H1 (cell line): Measurements from ENCODE around the gene PLCL1. TPM values are rescaled to one million over a fixed set of nuclear protein-coding genes. Genes with fewer than 3 reads are reported as not detected.

Experiments
- CTCF ChIA-PET: fragments of 300-600 bp; sonication (Branson Sonifier 250); formaldehyde crosslinking; loops from one replicate; lab custom pipeline; 2021; ENCODE audit not compliant: partially characterized antibody; lab: Charles Lee
- POLR2A ChIA-PET: fragments of 300-600 bp; sonication (Branson Sonifier 250); formaldehyde crosslinking; loops from one replicate; lab custom pipeline; 2021; ENCODE audit warnings: inconsistent platforms; ENCODE audit not compliant: partially characterized antibody; lab: Charles Lee
- DNase-seq, 2 experiments: peaks; one replicate each; pipeline versions ENCODE4 v3.0.0 to v3.0.0-alpha.2; 2010 to 2022; ENCODE audit warnings: low spot score in 2 of 2, low read depth in 1 of 2, mixed read lengths in 1 of 2
- FAIRE-seq: peaks from 2 replicates; lab custom pipeline; 2011; peaks lifted over from hg19 to GRCh38; lab: Jason Lieb, UNC
- H2AFZ ChIP-seq: 2 replicates; pipeline ENCODE4 v1.8.1; 2012; ENCODE audit warnings: low read length, inconsistent platforms
- H2AK5ac ChIP-seq: 2 replicates; pipeline ENCODE4 v1.6.1; 2013; ENCODE audit warnings: low read depth, low read length
- H2BK120ac ChIP-seq: replicated peaks from 2 replicates; pipeline ENCODE3; 2013; ENCODE audit warnings: low read depth, low read length, inconsistent platforms
- H2BK12ac ChIP-seq: 2 replicates; pipeline ENCODE4 v1.6.1; 2013; ENCODE audit warnings: low read depth, low read length
- H2BK15ac ChIP-seq: 2 replicates; pipeline ENCODE4 v1.6.1; 2013; ENCODE audit warnings: low read length
- H2BK20ac ChIP-seq: 2 replicates; pipeline ENCODE4 v1.6.1; 2013; ENCODE audit warnings: low read length
- H2BK5ac ChIP-seq: 2 replicates; pipeline ENCODE4 v1.6.1; 2013; ENCODE audit warnings: low read depth, low read length
- H3K14ac ChIP-seq: 2 replicates; pipeline ENCODE4 v1.6.1; 2013; ENCODE audit warnings: inconsistent platforms; ENCODE audit not compliant: insufficient read length
- H3K18ac ChIP-seq: 2 replicates; pipeline ENCODE4 v1.6.1; 2013; ENCODE audit warnings: low read length; ENCODE audit errors: extremely low read depth
- H3K23ac ChIP-seq: 2 replicates; pipeline ENCODE4 v1.6.1; 2013; ENCODE audit warnings: inconsistent platforms; ENCODE audit not compliant: insufficient read length
- H3K23me2 ChIP-seq: 2 replicates; pipeline ENCODE4 v1.6.1; 2013; ENCODE audit warnings: low read depth, low read length
- H3K27ac ChIP-seq: 2 replicates; pipeline ENCODE4 v1.6.1; 2011; ENCODE audit warnings: low read depth, low read length, inconsistent platforms
- H3K27me3 ChIP-seq, 4 experiments: replicated peaks in 1 of 4; 1 replicate in 1 of 4; 2 replicates in 3 of 4; pipeline versions ENCODE4 v1.6.1 to v1.8.1; 2011 to 2013; ENCODE audit warnings: low read length in 3 of 4, mild to moderate bottlenecking in 3 of 4, inconsistent platforms in 2 of 4, mixed read lengths in 2 of 4, moderate library complexity in 1 of 4; ENCODE audit not compliant: control insufficient read depth in 3 of 4, insufficient read depth in 3 of 4; ENCODE audit errors: extremely low read depth in 1 of 4
- H3K36me3 ChIP-seq, 4 experiments: 2 replicates each; pipeline versions ENCODE4 v1.6.1 to v1.8.1; 2011 to 2013; ENCODE audit warnings: mild to moderate bottlenecking in 4 of 4, low read length in 3 of 4, moderate library complexity in 2 of 4, control low read depth in 1 of 4, inconsistent platforms in 1 of 4; ENCODE audit not compliant: insufficient read depth in 4 of 4, control insufficient read depth in 2 of 4
- H3K4ac ChIP-seq: replicated peaks from 2 replicates; pipeline ENCODE3; 2013; ENCODE audit warnings: low read length, low read depth, mixed read lengths, inconsistent platforms; ENCODE audit not compliant: insufficient read length
- H3K4me1 ChIP-seq, 4 experiments: replicated peaks in 1 of 4; 1 replicate in 1 of 4; 2 replicates in 3 of 4; pipeline versions ENCODE4 v1.6.1 to v1.8.1; 2011 to 2013; ENCODE audit warnings: low read length in 3 of 4, inconsistent platforms in 2 of 4, mixed read lengths in 1 of 4; ENCODE audit not compliant: insufficient read depth in 4 of 4, control insufficient read depth in 3 of 4
- H3K4me2 ChIP-seq, 2 experiments: 2 replicates each; pipeline versions ENCODE4 v1.6.1 to v1.8.1; 2011 to 2013; ENCODE audit warnings: low read depth in 2 of 2, low read length in 2 of 2, control low read depth in 1 of 2, inconsistent platforms in 1 of 2, mild to moderate bottlenecking in 1 of 2; ENCODE audit not compliant: insufficient read depth in 1 of 2
- H3K4me3 ChIP-seq, 4 experiments: fragments of 200-600, 300-600 bp in 1 of 4; sonication (generic), shearing (Covaris generic), sonication (Bioruptor Twin) in 1 of 4; 2 replicates each; pipeline versions ENCODE4 v1.5.1 to v1.8.1; 2011 to 2016; ENCODE audit warnings: low read length in 4 of 4, low read depth in 3 of 4, control low read depth in 2 of 4, inconsistent platforms in 2 of 4, mild to moderate bottlenecking in 2 of 4, mixed read lengths in 1 of 4, moderate library complexity in 1 of 4; ENCODE audit not compliant: insufficient read depth in 2 of 4; ENCODE audit errors: extremely low read depth in 1 of 4
- H3K56ac ChIP-seq: replicated peaks from 2 replicates; pipeline ENCODE3; 2013; ENCODE audit warnings: low read depth, mild to moderate bottlenecking, mixed read lengths, low read length, inconsistent platforms; ENCODE audit not compliant: insufficient read length
- H3K79me1 ChIP-seq: 2 replicates; pipeline ENCODE4 v1.6.1; 2013; ENCODE audit warnings: low read depth, low read length, control low read depth
- H3K79me2 ChIP-seq, 2 experiments: 2 replicates each; pipeline versions ENCODE4 v1.6.1 to v1.8.1; 2012 to 2013; ENCODE audit warnings: low read length in 2 of 2, mild to moderate bottlenecking in 2 of 2, inconsistent platforms in 1 of 2; ENCODE audit not compliant: insufficient read depth in 2 of 2, control insufficient read depth in 1 of 2
- H3K9ac ChIP-seq, 4 experiments: replicated peaks in 1 of 4; 1 replicate in 1 of 4; 2 replicates in 3 of 4; pipeline versions ENCODE4 v1.6.1 to v1.8.1; 2011 to 2013; ENCODE audit warnings: low read depth in 3 of 4, low read length in 3 of 4, control low read depth in 2 of 4, mild to moderate bottlenecking in 2 of 4, moderate library complexity in 2 of 4, inconsistent platforms in 1 of 4; ENCODE audit errors: extremely low read depth in 1 of 4
- H3K9me3 ChIP-seq, 2 experiments: 2 replicates each; pipeline versions ENCODE4 v1.6.1 to v1.8.1; 2012 to 2013; ENCODE audit warnings: mild to moderate bottlenecking in 2 of 2, moderate library complexity in 2 of 2, control low read depth in 1 of 2, inconsistent platforms in 1 of 2, low read depth in 1 of 2, low read length in 1 of 2, mixed read lengths in 1 of 2; ENCODE audit not compliant: insufficient read depth in 2 of 2
- H4K20me1 ChIP-seq, 2 experiments: replicated peaks in 1 of 2; 2 replicates each; pipeline versions ENCODE3 to v1.8.1; 2011 to 2013; ENCODE audit warnings: inconsistent platforms in 2 of 2, low read length in 2 of 2, mild to moderate bottlenecking in 1 of 2; ENCODE audit not compliant: insufficient read depth in 2 of 2, control insufficient read depth in 1 of 2
- H4K5ac ChIP-seq: 2 replicates; pipeline ENCODE4 v1.6.1; 2013; ENCODE audit warnings: low read length, low read depth, mixed read lengths, inconsistent platforms; ENCODE audit not compliant: insufficient read length
- H4K8ac ChIP-seq: 2 replicates; pipeline ENCODE4 v1.8.0; 2013; ENCODE audit warnings: mild to moderate bottlenecking, moderate library complexity, low read length, inconsistent platforms; ENCODE audit not compliant: insufficient read depth; ENCODE audit errors: extremely low read depth
- H4K91ac ChIP-seq: replicated peaks from 2 replicates; pipeline ENCODE3; 2013; ENCODE audit warnings: low read length, mixed read lengths, inconsistent platforms; ENCODE audit not compliant: insufficient read length
- CEBPB ChIP-seq: IDR thresholded peaks from 2 replicates; pipeline ENCODE4 v1.6.1; 2012; ENCODE audit warnings: low read depth, low read length
- CHD1 ChIP-seq: IDR thresholded peaks from 2 replicates; pipeline ENCODE4 v1.6.1; 2012; ENCODE audit warnings: low read depth, low read length, improper control_type of control experiment
- CHD2 ChIP-seq: IDR thresholded peaks from 2 replicates; pipeline ENCODE4 v1.6.1; 2012; ENCODE audit warnings: low read length, improper control_type of control experiment
- GTF2F1 ChIP-seq: IDR thresholded peaks from 2 replicates; pipeline ENCODE4 v1.6.1; 2012; ENCODE audit warnings: low read depth, low read length, improper control_type of control experiment, borderline replicate concordance
- HDAC2 ChIP-seq, 2 experiments: fragments of 300-600 bp in 1 of 2; sonication (generic) in 1 of 2; IDR thresholded peaks; 2 replicates each; pipeline ENCODE4 v1.6.1; 2011 to 2012; ENCODE audit warnings: low read depth in 2 of 2, low read length in 2 of 2, mild to moderate bottlenecking in 2 of 2, moderate library complexity in 2 of 2, borderline replicate concordance in 1 of 2, inconsistent platforms in 1 of 2
- MAFK ChIP-seq: IDR thresholded peaks from 2 replicates; pipeline ENCODE4 v1.6.1; 2012; ENCODE audit warnings: low read depth, mild to moderate bottlenecking, improper control_type of control experiment, low read length
- PHF8 ChIP-seq: fragments of 200-600 bp; sonication (generic); conservative IDR thresholded peaks from 2 replicates; pipeline ENCODE4 v1.7.1; 2012; ENCODE audit warnings: low read depth, mild to moderate bottlenecking, inconsistent platforms, low read length, moderate library complexity
- RNF2 ChIP-seq: fragments of 200-900, 300-1000 bp; sonication (generic); IDR thresholded peaks from 2 replicates; pipeline ENCODE4 v1.7.1; 2016; ENCODE audit warnings: borderline replicate concordance, low read depth, mild to moderate bottlenecking, antibody characterized with exemption, low read length; ENCODE audit not compliant: poor library complexity, severe bottlenecking; ENCODE audit errors: missing control alignments
- SAP30 ChIP-seq: fragments of 300-600 bp; sonication (generic); IDR thresholded peaks from 2 replicates; pipeline ENCODE4 v1.7.1; 2012; ENCODE audit warnings: low read length, moderate library complexity, mild to moderate bottlenecking, inconsistent platforms; ENCODE audit not compliant: insufficient read depth, insufficient replicate concordance
- SIRT6 ChIP-seq: IDR thresholded peaks from one replicate; pipeline ENCODE4 v1.7.1; 2012; ENCODE audit warnings: low read length, inconsistent platforms
- SP1 ChIP-seq: IDR thresholded peaks from 2 replicates; pipeline ENCODE4 v1.6.1; 2011; ENCODE audit warnings: low read depth, low read length
- SP2 ChIP-seq: IDR thresholded peaks from 2 replicates; pipeline ENCODE4 v1.6.1; 2012; ENCODE audit warnings: mild to moderate bottlenecking, low read length, inconsistent platforms
- SRF ChIP-seq: IDR thresholded peaks from 2 replicates; pipeline ENCODE4 v1.6.1; 2011; ENCODE audit warnings: mild to moderate bottlenecking, low read depth, low read length, moderate library complexity
- TCF12 ChIP-seq: IDR thresholded peaks from 2 replicates; pipeline ENCODE4 v1.6.1; 2011; ENCODE audit warnings: low read depth, mild to moderate bottlenecking, low read length
- WGBS, 2 experiments: shearing (Covaris generic) in 1 of 2; methylation state at CpG; one replicate each; pipeline versions ENCODE4 v1.1.6 to v1.1.7; 2013 to 2015; ENCODE audit warnings: low lambda C conversion rate in 2 of 2, mixed read lengths in 2 of 2, inconsistent platforms in 1 of 2, low coverage in 1 of 2, missing lambda C conversion rate in 1 of 2; ENCODE audit not compliant: insufficient replicate concordance in 2 of 2, insufficient coverage in 1 of 2, insufficient read length in 1 of 2; ENCODE audit errors: extremely low coverage in 1 of 2, missing lambda C conversion rate in 1 of 2; 5-methylcytosine and 5-hydroxymethylcytosine counted together
- polyA plus RNA-seq, 7 experiments: library from polyadenylated mRNA; depleted of rRNA in 3 of 7; stranded (reverse) in 5 of 7; unstranded in 2 of 7; fragments of >200 nt in 5 of 7; fragments of 200-250 nt in 2 of 7; gene quantifications; 1 replicate in 5 of 7; 2 replicates in 1 of 7; 4 replicates in 1 of 7; pipeline versions ENCODE4 v1.2.1 to v1.2.3, GENCODE V29; 2011 to 2013; ENCODE audit warnings: missing spikeins in 2 of 7, mixed read lengths in 2 of 7
- total RNA-seq: library from RNA; stranded (reverse); fragmentation: NEBNext Ultra II Directional; extraction: Animal tissue kit (Norgen Biotek cat#: 25700); gene quantifications from 2 replicates; pipeline ENCODE4 v1.2.1, GENCODE V29; 2021

The PLCL1 gene
- total and polyA plus RNA-seq, 2 of the 8 experiments (the other 6 are each of a cell fraction or from before 2014, with no cell fraction given) = not detected

DNA sequence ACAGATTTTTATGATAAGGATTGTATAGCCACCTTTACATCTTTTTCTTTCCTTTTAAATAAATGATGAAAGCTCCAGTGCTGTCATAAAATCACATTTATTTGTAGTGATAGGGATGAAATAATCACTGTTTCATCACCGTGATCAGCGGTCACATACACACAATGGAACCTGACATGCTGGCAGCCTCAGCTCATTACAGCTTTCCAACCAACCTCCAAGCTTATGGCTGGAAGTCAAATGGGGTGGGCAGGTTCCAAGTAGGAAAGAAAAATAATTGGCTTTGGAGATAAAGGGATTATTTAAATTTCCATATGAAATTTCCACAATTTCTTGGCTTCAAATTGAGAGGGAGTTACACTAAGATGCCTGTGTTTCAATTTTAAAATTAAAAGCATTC lies 251.3 kb downstream of the PLCL1 start:
- H2AK5ac ChIP-seq = no peak overlapping the region
- H3K14ac ChIP-seq = no peak overlapping the region
- no peaks in the 10 kb centered on the region for H3K36me3 ChIP-seq
- no peak overlapping the region for H3K4ac ChIP-seq
- no peak overlapping the region for H4K5ac ChIP-seq
- H2BK5ac ChIP-seq = no peak overlapping the region
- H3K23me2 ChIP-seq = no peaks in the 10 kb centered on the region
- no peaks in the 10 kb centered on the region for H4K20me1 ChIP-seq
- H4K91ac ChIP-seq = no peak overlapping the region
- H2BK12ac ChIP-seq = no peak overlapping the region
- FAIRE-seq (no peak), DNase-seq (no peak)
- H3K56ac ChIP-seq = no peak overlapping the region
- H3K27me3 ChIP-seq = no peaks in the 10 kb centered on the region
- H3K23ac ChIP-seq = no peak overlapping the region
- no peak overlapping the region for H3K27ac ChIP-seq
- no peak overlapping the region for H2BK20ac ChIP-seq
- no peak overlapping the region for H3K18ac ChIP-seq
- H3K9me3 ChIP-seq = no peaks in the 10 kb centered on the region
- ChIA-PET CTCF (interaction anchor here (2.5 to 5.9 kb wide), 3 partner anchors 9 to 204 kb away, joined by 14 to 43 read pairs (median 16); no protein-coding TSS in a partner anchor), POLR2A (no interaction called here)
- WGBS, 2 experiments = 95% methylated on average over 2 of the region's 2 CpGs; no CpG with 5 or more reads in 1 of the 2 experiments
- H2AFZ ChIP-seq = no peak overlapping the region
- H2BK120ac ChIP-seq = no peak overlapping the region
- no peak overlapping the region for H2BK15ac ChIP-seq
- no peak overlapping the region for H3K4me3 ChIP-seq
- H3K9ac ChIP-seq = no peak overlapping the region
- H3K79me1 ChIP-seq = no peaks in the 10 kb centered on the region
- no peak overlapping the region for H4K8ac ChIP-seq
- H3K79me2 ChIP-seq = no peaks in the 10 kb centered on the region
- no peaks in the 10 kb centered on the region for H3K4me1 ChIP-seq
- no peak overlapping the region for H3K4me2 ChIP-seq
- no peak for TF ChIP-seq SP1
- TF ChIP-seq SAP30 = no peak
- no peak for TF ChIP-seq CEBPB
- no peak for TF ChIP-seq RNF2
- no peak for TF ChIP-seq HDAC2 (IDR thresholded peaks at IDR 0.05; ENCODE audit: borderline replicate concordance in 1 of 2, low read depth in 2 of 2, low read length in 2 of 2)
- no peak for TF ChIP-seq SP2
- TF ChIP-seq MAFK = no peak
- no peak for TF ChIP-seq CHD2
- no peak for TF ChIP-seq CHD1
- no peak for TF ChIP-seq SIRT6
- no peak for TF ChIP-seq TCF12
- no peak for TF ChIP-seq GTF2F1
- TF ChIP-seq PHF8 = no peak
- TF ChIP-seq SRF = no peak
